ENCODE results near the gene PRLH.
A peak's percentile ranks its signal among the peaks of the same experiment; 100 is the strongest.

The PRLH gene

GRCh38 chr2:237558961-237559641 is 7.3 kb upstream of the PRLH start:
- intact Hi-C loops (cut with DNase I): no loop called here
- peak in 2 of 10 donors; percentile 55 to 82 for DNase-seq

- intact Hi-C loops (cut with DNase I): no loop called here
Measured at GRCh38 chr2:237561221-237561620, 5.2 kb upstream of the PRLH start.

GRCh38 chr2:237563816-237564215 is 2.6 kb upstream of the PRLH start:
- DNase-seq: no peak
- intact Hi-C loops (cut with DNase I): no loop called here

More at GRCh38 chr2:237561221-237561620, 5.2 kb upstream of the PRLH start:
- peak in 1 of 10 donors; percentile 29 for DNase-seq

GRCh38 chr2:237564526-237565131 is 1.7 kb upstream of the PRLH start:
- DNase-seq: no peak
- intact Hi-C loops (cut with DNase I): no loop called here

- DNase-seq: no peak
- intact Hi-C loops (cut with DNase I): no loop called here
Measured at GRCh38 chr2:237565974-237566373, 400 bp upstream of the PRLH start.

GRCh38 chr2:237567276-237568029 is 1.1 kb downstream of the PRLH start:
- intact Hi-C loops (cut with DNase I): no loop called here
- DNase-seq: no peak

- intact Hi-C loops (cut with DNase I): no loop called here
- DNase-seq: no peak
Measured at GRCh38 chr2:237568121-237568660, 1.8 kb downstream of the PRLH start.

- no peak for DNase-seq
- intact Hi-C loops (cut with DNase I): no loop called here
Measured at GRCh38 chr2:237569041-237569440, 2.7 kb downstream of the PRLH start.

GRCh38 chr2:237569896-237570295 is 3.5 kb downstream of the PRLH start:
- peak in 1 of 10 donors; percentile 18 for DNase-seq
- intact Hi-C loops (cut with DNase I): loop anchor here (5.0 kb wide), 1 partner anchor 478 kb away; no protein-coding TSS in a partner anchor

- intact Hi-C loops (cut with DNase I): loop anchor here (5.0 kb wide), 1 partner anchor 479 kb away; no protein-coding TSS in a partner anchor
- peak in 2 of 10 donors; percentile 52 to 71 for DNase-seq
Measured at GRCh38 chr2:237570776-237571335, 4.5 kb downstream of the PRLH start.

GRCh38 chr2:237571551-237571950 is 5.2 kb downstream of the PRLH start:
- DNase-seq: peak in 2 of 10 donors; percentile 55 to 84
- intact Hi-C loops (cut with DNase I): loop anchor here (5.0 kb wide), 1 partner anchor 479 kb away; no protein-coding TSS in a partner anchor

- intact Hi-C loops (cut with DNase I): loop anchor here (1.0 to 5.0 kb wide), 3 partner anchors 60 to 480 kb away; no protein-coding TSS in a partner anchor
- peak; percentile 75 to 98 (median 92) for DNase-seq
Measured at GRCh38 chr2:237572021-237572741, 5.8 kb downstream of the PRLH start.

- DNase-seq: peak in 2 of 10 donors; percentile 35 to 57
- intact Hi-C loops (cut with DNase I): loop anchor here (1.0 to 5.0 kb wide), 3 partner anchors 60 to 480 kb away; no protein-coding TSS in a partner anchor
Measured at GRCh38 chr2:237572742-237573101, 6.3 kb downstream of the PRLH start.

GRCh38 chr2:237573721-237574415 is 7.5 kb downstream of the PRLH start:
- intact Hi-C loops (cut with DNase I): loop anchor here (5.0 kb wide), 1 partner anchor 482 kb away; no protein-coding TSS in a partner anchor
- peak in 1 of 10 donors; percentile 52 for DNase-seq

GRCh38 chr2:237574467-237574866 is 8.1 kb downstream of the PRLH start:
- peak in 2 of 10 donors; percentile 18 to 79 for DNase-seq
- intact Hi-C loops (cut with DNase I): loop anchor here (5.0 kb wide), 1 partner anchor 482 kb away; no protein-coding TSS in a partner anchor

- peak in 2 of 10 donors; percentile 75 to 80 for DNase-seq
- intact Hi-C loops (cut with DNase I): loop anchor here (5.0 kb wide), 1 partner anchor 483 kb away; no protein-coding TSS in a partner anchor
Measured at GRCh38 chr2:237574894-237575868, 8.8 kb downstream of the PRLH start.
